ENCODE data around the gene GPC6.

Gene GPC6

GRCh38 chr13:93794197-93794885 is 567.7 kb downstream of the GPC6 start:
- DNase-seq: no peak

DNA sequence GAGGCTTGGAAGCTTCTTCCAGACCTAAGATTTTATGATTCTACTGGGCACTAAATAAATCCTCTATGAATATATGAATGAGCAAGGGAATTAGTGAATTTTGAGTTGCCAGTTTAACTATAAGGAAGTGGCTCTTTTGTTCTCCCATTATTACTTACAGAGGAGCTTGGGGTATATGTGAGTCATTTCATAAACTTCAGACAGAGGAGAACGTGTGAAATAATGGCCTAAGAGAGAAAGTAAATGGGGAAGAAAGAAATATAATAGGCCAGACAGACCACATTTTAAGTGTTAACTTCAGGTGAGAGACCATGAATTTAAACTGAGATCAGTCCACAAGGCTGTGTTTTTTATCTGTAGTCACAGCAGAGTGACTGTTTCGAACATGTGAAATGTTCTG is 570.9 kb downstream of the GPC6 start:
- no peak for DNase-seq

DNA sequence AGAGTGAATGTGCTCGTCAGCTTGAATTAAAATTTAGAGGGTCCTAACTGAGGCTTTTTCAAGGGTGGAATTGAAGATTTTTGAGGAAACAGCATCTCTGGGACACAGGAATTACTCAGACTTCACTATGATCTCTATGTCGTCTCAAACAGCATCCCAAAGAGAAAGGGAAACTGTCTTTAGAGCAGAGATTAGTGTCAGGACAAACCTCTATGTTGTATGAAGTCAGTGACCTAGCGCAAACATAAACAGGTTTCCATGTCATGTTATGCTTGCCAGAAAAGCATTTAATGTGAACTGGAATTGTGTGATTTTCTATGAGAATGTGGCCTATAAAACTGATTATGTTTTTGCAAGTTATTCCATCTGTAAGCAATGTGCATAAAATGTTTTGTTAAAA is 573.7 kb downstream of the GPC6 start:
- DNase-seq: no peak

DNA sequence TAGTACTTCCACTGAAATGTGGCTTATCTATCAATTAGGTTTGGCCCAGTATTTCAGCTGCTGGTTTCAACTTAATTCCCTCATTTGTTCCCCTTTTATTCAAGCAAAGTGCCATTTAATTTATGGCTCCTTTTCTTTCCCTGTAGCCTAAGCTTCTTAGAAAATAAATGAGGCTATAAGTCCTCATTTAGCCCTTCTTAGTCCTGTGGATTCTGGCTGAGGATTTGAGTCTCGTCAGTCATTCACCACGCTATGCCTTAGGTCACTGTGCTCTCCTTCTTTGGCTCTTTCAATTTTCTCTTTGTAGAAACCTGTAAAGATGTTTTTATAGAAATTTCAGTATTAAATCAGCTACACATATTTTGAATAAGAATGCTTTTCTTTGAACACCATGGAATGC is 579.1 kb downstream of the GPC6 start:
- peak; percentile 43 for DNase-seq

- peak; percentile 86 for DNase-seq
Observed at GRCh38 chr13:93806861-93807260, 580.3 kb downstream of the GPC6 start.

DNA sequence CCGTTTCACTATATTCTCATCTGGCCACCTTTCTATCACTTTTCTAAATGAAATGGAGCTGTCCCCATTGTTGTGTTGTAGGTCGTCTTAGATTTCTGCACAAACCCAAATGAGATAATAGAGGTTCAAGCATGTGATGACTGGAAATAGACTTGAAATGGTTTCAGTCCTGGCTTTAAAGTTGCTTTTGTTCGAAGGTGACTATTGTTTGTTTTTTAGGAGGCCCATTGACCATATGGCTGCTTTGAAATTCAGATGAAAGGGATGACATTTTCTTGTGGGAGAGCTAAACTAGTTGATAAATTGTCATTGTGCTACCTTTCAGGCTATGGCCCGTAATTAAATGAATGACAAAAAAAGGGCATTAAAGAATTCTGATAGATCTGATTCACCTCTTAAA is 583.7 kb downstream of the GPC6 start:
- DNase-seq: peak; percentile 83

DNA sequence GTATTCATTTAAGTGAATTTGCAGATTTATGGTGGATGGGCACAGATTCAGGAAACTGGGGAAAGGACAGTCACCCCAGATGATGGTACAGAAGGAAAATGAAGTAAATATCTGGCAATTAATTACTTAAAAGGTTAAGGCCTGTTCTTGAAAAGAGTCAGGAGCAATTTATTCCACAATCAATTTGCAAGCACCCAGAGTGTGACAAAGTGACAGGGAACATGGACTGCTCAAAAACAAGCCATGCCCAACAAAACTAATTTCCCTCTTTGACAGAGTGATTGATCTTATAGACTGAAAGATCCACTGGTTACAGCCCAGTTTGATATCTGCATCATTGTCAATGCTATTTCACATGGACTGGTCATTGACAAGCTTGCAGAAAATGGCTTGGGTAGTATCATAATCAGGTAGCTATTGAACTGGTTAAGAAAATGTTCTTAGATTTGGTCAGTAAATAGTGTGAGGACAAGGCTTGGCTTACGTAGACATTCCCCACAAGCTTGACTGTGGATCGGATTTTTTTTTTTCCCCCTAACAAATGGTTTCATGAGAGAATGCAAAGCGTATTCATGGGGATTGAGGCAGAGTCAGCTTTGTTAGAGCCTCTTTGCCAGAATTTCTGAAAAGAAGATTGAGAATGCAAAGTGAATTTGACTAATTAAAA is 584.6 kb downstream of the GPC6 start:
- peak; percentile 64 for DNase-seq

- DNase-seq: peak; percentile 55
Observed at GRCh38 chr13:93811738-93812112, 585.1 kb downstream of the GPC6 start.

GRCh38 chr13:93814658-93815057 is 588.1 kb downstream of the GPC6 start:
- DNase-seq: peak; percentile 71

DNA sequence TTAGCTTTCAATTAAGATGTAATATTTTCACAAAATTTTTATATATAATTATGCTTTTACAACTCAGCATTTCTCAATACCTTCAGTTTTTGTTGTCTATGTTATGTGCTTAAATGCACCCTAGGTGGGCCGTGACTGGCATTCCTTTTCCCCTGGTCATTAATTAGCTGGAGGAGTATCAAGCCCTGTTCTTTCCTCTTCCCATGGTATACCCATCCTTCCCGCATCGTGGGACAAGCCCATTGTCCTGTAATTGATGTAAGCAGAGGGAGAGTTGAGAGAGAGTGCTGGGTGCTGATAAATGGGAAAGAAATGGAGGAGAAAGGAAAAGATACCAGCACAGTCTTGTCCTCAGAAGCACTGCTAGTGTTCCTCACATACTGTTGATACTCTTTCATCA is 591.7 kb downstream of the GPC6 start:
- peak; percentile 30 for DNase-seq

- no peak for DNase-seq
Observed at GRCh38 chr13:93819331-93819890, 592.8 kb downstream of the GPC6 start.

- DNase-seq: peak; percentile 39
Observed at GRCh38 chr13:93824286-93824685, 597.7 kb downstream of the GPC6 start.

GRCh38 chr13:93834051-93834450 is 607.4 kb downstream of the GPC6 start:
- DNase-seq: no peak

DNA sequence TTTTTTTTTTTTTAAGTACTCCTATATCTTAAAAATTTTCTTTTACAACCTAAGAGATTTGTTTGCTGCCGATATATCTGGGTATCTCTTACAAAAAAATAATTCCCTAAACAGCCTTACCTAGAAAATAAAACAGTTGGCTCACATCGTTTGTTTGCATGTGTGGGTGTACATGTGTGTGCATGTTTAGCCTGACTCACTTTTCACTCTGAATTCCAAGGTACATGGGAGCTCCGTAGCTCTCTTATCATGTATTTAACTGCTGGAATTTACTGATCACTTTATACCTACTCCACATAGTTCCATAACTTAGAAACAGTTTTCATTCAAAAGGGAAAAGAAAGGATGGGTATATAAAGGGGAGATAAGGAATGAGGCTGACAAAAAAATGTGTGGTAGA is 616.5 kb downstream of the GPC6 start:
- no peak for DNase-seq

GRCh38 chr13:93847162-93847561 is 620.6 kb downstream of the GPC6 start:
- no peak for DNase-seq

DNA sequence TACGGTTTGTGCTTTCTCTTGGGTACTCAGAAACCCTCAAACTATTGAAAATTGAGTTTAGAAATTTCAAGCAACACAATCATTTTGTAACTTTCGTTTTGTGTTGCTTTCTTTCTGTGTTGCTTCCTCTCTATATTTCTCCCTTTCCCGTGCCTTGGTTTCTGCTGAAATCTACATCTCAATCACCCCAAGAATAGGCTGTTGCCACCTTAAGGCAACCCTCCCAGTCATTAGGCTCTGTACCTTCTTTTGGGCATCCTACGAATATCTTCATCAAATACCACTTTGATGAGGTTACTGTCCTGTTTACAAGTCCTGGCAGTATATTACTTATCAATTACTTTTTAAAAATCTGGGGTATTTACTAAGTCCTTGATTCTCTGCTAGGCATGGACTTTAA is 621.6 kb downstream of the GPC6 start:
- no peak for DNase-seq

DNA sequence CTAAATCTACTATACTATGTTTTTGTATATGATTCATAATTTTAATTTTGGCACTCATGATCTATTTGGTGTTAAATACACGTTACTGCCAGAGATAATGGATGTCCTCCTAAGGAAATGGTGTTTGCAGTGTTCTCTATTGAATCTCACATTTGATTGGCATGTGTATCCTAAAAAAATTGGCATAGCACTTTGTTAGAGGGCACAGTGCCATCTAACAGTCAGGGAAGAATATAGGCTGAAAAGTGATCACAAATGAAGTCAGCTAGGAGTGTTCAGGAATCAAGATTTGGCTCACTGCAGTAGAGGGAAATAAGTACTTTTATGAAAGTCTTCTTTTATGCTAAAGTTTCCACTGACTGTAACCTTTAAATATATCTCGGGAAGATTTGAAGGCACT is 624.6 kb downstream of the GPC6 start:
- DNase-seq: peak; percentile 87

- peak; percentile 67 for DNase-seq
Observed at GRCh38 chr13:93853912-93854311, 627.3 kb downstream of the GPC6 start.

- no peak for DNase-seq
Observed at GRCh38 chr13:93857126-93857525, 630.5 kb downstream of the GPC6 start.

- no peak for DNase-seq
Observed at GRCh38 chr13:93859716-93860115, 633.1 kb downstream of the GPC6 start.

DNA sequence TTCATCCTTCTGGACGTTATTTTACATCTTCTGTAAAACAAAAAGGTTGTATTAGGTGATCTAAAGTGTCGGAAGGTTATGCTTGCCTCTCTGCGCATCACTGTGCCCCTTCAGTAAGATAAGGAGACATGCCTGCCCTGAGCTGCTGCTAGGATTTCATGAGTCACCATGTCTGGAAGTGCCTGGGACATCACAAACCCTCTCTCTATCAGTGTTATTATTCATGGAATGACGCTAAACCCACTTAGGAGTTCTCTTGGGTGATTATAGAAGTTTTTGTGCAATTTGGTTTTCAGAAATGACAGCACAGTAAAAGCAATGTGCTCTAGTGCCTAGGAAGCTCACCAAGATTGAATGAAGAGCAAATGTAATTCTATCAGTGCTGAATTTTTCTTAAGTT is 635.2 kb downstream of the GPC6 start:
- DNase-seq: no peak

GRCh38 chr13:93862259-93862658 is 635.7 kb downstream of the GPC6 start:
- no peak for DNase-seq

DNA sequence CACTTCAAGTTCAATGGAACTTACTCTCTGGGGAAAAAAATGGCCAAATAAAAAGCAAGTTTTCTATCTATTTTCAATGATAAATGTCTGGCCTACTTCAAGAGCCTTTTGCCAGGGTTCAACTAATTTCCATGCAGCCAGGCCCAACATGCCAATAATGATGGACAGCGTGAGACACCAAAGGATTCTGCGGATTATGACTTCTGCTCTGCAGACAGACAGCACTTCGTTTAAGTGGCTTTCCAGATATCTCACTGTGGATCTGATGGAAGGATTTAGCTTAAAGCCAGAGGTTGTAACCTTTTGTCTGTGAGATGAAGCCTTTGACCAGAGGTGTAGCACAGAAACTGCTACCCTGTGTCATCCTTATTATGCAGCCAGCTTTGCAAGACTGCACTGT is 638.6 kb downstream of the GPC6 start:
- DNase-seq: no peak

- DNase-seq: no peak
Observed at GRCh38 chr13:93867481-93867880, 640.9 kb downstream of the GPC6 start.

GRCh38 chr13:93872376-93872775 is 645.8 kb downstream of the GPC6 start:
- no peak for DNase-seq

Measured in NCI-H69 (cell line).